Right lobe of liver (tissue), 4 donors: Measurements from ENCODE around the gene UBA52.

Experiments
- POLR2A ChIP-seq: fragments of 450-650 bp; IDR thresholded peaks from one replicate; pipeline ENCODE4 v1.6.1; 2017; ENCODE audit warnings: antibody characterized with exemption, mild to moderate bottlenecking
- TF ChIP-seq, protein P1 (sequence below), 4 donors: fragments of 200-600 bp in 3 of 4; fragments of 450-650 bp in 1 of 4; IDR thresholded peaks; one replicate each; pipeline versions ENCODE4 v1.5.1 to v1.8.0; 2016 to 2022; ENCODE audit warnings: antibody characterized with exemption in 4 of 4, mild to moderate bottlenecking in 2 of 4
- donor health status: DM: no; HTN: no; CAD: no.
- donor health status: DM: no; HTN: no; CAD: no.
- donor health status: DM: no; HTN: yes; CAD: no.

DNA sequence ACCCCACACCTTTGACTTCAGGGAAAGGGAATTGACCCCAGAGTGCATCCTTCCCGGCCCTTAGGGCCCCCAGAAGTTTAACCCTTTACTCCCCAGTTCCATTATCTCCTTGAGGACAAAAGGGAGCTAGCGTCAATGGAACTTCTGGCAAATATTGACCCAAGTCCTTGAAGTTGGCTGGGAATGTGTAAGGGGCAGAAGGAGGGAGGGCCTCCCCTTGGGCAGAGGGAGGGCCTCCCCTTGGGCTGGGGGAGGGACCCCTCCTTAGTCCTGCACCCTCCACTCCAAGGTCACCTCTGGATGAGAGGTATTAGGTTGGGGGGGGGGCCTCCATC, 38.0 kb downstream of the UBA52 start:
- TF ChIP-seq, protein P1, sequence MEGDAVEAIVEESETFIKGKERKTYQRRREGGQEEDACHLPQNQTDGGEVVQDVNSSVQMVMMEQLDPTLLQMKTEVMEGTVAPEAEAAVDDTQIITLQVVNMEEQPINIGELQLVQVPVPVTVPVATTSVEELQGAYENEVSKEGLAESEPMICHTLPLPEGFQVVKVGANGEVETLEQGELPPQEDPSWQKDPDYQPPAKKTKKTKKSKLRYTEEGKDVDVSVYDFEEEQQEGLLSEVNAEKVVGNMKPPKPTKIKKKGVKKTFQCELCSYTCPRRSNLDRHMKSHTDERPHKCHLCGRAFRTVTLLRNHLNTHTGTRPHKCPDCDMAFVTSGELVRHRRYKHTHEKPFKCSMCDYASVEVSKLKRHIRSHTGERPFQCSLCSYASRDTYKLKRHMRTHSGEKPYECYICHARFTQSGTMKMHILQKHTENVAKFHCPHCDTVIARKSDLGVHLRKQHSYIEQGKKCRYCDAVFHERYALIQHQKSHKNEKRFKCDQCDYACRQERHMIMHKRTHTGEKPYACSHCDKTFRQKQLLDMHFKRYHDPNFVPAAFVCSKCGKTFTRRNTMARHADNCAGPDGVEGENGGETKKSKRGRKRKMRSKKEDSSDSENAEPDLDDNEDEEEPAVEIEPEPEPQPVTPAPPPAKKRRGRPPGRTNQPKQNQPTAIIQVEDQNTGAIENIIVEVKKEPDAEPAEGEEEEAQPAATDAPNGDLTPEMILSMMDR (IDR thresholded peaks at IDR 0.05), result no peak
- TF ChIP-seq POLR2A, result no peak
